Measurements from ENCODE around the gene CDIP1.

CDIP1 gene

GRCh38 chr16:4535627-4536108 lies 2.9 kb downstream of the CDIP1 start:
- no peak overlapping the region for H3K4me3 ChIP-seq (replicated peaks; ENCODE audit: insufficient read depth, low read length)
- no peaks in the 10 kb centered on the region for H3K27me3 ChIP-seq (ENCODE audit: insufficient read depth, poor library complexity, severe bottlenecking)
- no peak for DNase-seq (ENCODE audit: low read depth in 1 of 2, low spot score in 1 of 2)
- TF ChIP-seq, protein P1, sequence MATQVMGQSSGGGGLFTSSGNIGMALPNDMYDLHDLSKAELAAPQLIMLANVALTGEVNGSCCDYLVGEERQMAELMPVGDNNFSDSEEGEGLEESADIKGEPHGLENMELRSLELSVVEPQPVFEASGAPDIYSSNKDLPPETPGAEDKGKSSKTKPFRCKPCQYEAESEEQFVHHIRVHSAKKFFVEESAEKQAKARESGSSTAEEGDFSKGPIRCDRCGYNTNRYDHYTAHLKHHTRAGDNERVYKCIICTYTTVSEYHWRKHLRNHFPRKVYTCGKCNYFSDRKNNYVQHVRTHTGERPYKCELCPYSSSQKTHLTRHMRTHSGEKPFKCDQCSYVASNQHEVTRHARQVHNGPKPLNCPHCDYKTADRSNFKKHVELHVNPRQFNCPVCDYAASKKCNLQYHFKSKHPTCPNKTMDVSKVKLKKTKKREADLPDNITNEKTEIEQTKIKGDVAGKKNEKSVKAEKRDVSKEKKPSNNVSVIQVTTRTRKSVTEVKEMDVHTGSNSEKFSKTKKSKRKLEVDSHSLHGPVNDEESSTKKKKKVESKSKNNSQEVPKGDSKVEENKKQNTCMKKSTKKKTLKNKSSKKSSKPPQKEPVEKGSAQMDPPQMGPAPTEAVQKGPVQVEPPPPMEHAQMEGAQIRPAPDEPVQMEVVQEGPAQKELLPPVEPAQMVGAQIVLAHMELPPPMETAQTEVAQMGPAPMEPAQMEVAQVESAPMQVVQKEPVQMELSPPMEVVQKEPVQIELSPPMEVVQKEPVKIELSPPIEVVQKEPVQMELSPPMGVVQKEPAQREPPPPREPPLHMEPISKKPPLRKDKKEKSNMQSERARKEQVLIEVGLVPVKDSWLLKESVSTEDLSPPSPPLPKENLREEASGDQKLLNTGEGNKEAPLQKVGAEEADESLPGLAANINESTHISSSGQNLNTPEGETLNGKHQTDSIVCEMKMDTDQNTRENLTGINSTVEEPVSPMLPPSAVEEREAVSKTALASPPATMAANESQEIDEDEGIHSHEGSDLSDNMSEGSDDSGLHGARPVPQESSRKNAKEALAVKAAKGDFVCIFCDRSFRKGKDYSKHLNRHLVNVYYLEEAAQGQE (IDR thresholded peaks at IDR 0.05; ENCODE audit: insufficient replicate concordance, low read depth), result no peak
- TF ChIP-seq GABPA (IDR thresholded peaks at IDR 0.05; ENCODE audit: low read depth) (no peak), CTCF (IDR thresholded peaks at IDR 0.05; ENCODE audit: insufficient read depth, low read length) (no peak), POLR2AphosphoS5 (IDR thresholded peaks at IDR 0.05; ENCODE audit: low read depth) (no peak), SPI1 (IDR thresholded peaks at IDR 0.05; ENCODE audit: borderline replicate concordance, low read depth) (no peak; the same call in 1 of the 2 replicates)
- no peak overlapping the region for H3K27ac ChIP-seq (replicated peaks)

- Histone ChIP-seq H3K27me3 (ENCODE audit: insufficient read depth, poor library complexity, severe bottlenecking) (no peaks in the 10 kb centered on the region), H3K4me3 (replicated peaks; ENCODE audit: insufficient read depth, low read length) (no peak overlapping the region), H3K27ac (replicated peaks) (no peak overlapping the region)
- DNase-seq (ENCODE audit: low read depth in 1 of 2, low spot score in 1 of 2), result no peak
- TF ChIP-seq CTCF (IDR thresholded peaks at IDR 0.05; ENCODE audit: insufficient read depth, low read length), result no peak
Measured at GRCh38 chr16:4534151-4534790, 4.3 kb downstream of the CDIP1 start.

- no peak for DNase-seq (ENCODE audit: low read depth in 1 of 2, low spot score in 1 of 2)
- Histone ChIP-seq H3K27me3 (ENCODE audit: insufficient read depth, poor library complexity, severe bottlenecking) (no peaks in the 10 kb centered on the region), H3K4me3 (replicated peaks; ENCODE audit: insufficient read depth, low read length) (no peak overlapping the region), H3K27ac (replicated peaks) (no peak overlapping the region)
- TF ChIP-seq GABPA (IDR thresholded peaks at IDR 0.05; ENCODE audit: low read depth) (no peak), CTCF (IDR thresholded peaks at IDR 0.05; ENCODE audit: insufficient read depth, low read length) (no peak)
- TF ChIP-seq, protein P1 (IDR thresholded peaks at IDR 0.05; ENCODE audit: insufficient replicate concordance, low read depth), result no peak
Measured at GRCh38 chr16:4533490-4533889, 5.1 kb downstream of the CDIP1 start.

DNA sequence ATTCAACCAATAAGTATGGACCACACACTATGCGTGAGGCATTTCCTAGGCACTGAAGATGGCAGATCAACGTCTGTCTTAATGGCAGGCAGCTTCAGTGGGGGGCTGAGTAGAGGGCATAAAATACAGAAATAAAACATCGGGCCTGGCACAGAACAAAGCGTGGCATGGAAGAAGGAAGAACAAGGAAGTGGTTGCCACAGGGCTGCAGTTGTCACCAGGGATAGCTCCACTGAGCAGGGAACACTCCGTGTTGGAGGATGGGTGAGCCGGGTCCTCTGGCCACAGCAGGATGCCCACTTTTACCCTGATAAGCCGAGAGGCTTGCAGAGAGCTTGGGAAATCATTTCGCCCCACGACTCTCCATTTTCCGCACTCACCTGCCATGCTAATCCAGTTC lies 6.3 kb downstream of the CDIP1 start:
- TF ChIP-seq GABPA (IDR thresholded peaks at IDR 0.05; ENCODE audit: low read depth) (no peak), CTCF (IDR thresholded peaks at IDR 0.05; ENCODE audit: insufficient read depth, low read length) (no peak), POLR2AphosphoS5 (IDR thresholded peaks at IDR 0.05; ENCODE audit: low read depth) (no peak), SPI1 (IDR thresholded peaks at IDR 0.05; ENCODE audit: borderline replicate concordance, low read depth) (no peak)
- TF ChIP-seq, protein P1 (IDR thresholded peaks at IDR 0.05; ENCODE audit: insufficient replicate concordance, low read depth), result no peak
- Histone ChIP-seq H3K27me3 (ENCODE audit: insufficient read depth, poor library complexity, severe bottlenecking) (no peaks in the 10 kb centered on the region), H3K27ac (replicated peaks) (no peak overlapping the region), H3K4me3 (replicated peaks; ENCODE audit: insufficient read depth, low read length) (no peak overlapping the region)
- DNase-seq (ENCODE audit: low read depth in 1 of 2, low spot score in 1 of 2), result no peak

Measured in HL-60 (cell line).